SK-N-SH treated with all-trans-retinoic acid at 6 μM for 48 hours (cell line): ENCODE results near the gene GP1BB.

ENCODE experiments used
- CREB5 ChIP-seq: fragments of 250-450 bp; sonication (Bioruptor Pico); IDR thresholded peaks from 2 replicates; pipeline ENCODE4 v1.5.1; 2020; ENCODE audit warnings: low read depth, mild to moderate bottlenecking, moderate library complexity
- PATZ1 ChIP-seq: fragments of 250-450 bp; sonication (Bioruptor Pico); IDR thresholded peaks from 2 replicates; pipeline ENCODE4 v1.8.0; 2020; ENCODE audit warnings: mild to moderate bottlenecking, moderate library complexity, borderline replicate concordance
- RARB ChIP-seq: fragments of 250-450 bp; sonication (Bioruptor Pico); IDR thresholded peaks from 2 replicates; pipeline ENCODE4 v1.8.0; 2021; ENCODE audit warnings: mild to moderate bottlenecking, moderate library complexity
- SNAI2 ChIP-seq: fragments of 250-450 bp; sonication (Bioruptor Pico); IDR thresholded peaks from 2 replicates; pipeline ENCODE4 v1.5.0; 2020; ENCODE audit warnings: mild to moderate bottlenecking, moderate library complexity
- ZFP30 ChIP-seq: fragments of 450-650 bp; formaldehyde crosslinking; IDR thresholded peaks from 2 replicates; pipeline ENCODE4 v1.5.0; 2022; ENCODE audit warnings: mild to moderate bottlenecking, moderate library complexity
- ZNF565 ChIP-seq: fragments of 450-650 bp; formaldehyde crosslinking; conservative IDR thresholded peaks from 2 replicates; pipeline ENCODE4 v1.5.0; 2020; ENCODE audit warnings: low read depth, mild to moderate bottlenecking, moderate library complexity
- ZNF70 ChIP-seq: fragments of 450-650 bp; formaldehyde crosslinking; IDR thresholded peaks from 2 replicates; pipeline ENCODE4 v1.5.0; 2020; ENCODE audit warnings: mild to moderate bottlenecking, moderate library complexity
- TF ChIP-seq, protein P1 (sequence below): fragments of 250-450 bp; sonication (Bioruptor Pico); IDR thresholded peaks from 2 replicates; pipeline ENCODE4 v1.5.1; 2021; ENCODE audit warnings: mild to moderate bottlenecking, moderate library complexity

GRCh38 chr22:19675428-19675827 is 47.9 kb upstream of the GP1BB start:
- TF ChIP-seq CREB5 (CRISPR knock-in tag), result no peak
- TF ChIP-seq ZFP30 (CRISPR knock-in tag), result no peak
- TF ChIP-seq ZNF565 (CRISPR knock-in tag), result no peak
- TF ChIP-seq RARB (CRISPR knock-in tag), result no peak
- TF ChIP-seq, protein P1, sequence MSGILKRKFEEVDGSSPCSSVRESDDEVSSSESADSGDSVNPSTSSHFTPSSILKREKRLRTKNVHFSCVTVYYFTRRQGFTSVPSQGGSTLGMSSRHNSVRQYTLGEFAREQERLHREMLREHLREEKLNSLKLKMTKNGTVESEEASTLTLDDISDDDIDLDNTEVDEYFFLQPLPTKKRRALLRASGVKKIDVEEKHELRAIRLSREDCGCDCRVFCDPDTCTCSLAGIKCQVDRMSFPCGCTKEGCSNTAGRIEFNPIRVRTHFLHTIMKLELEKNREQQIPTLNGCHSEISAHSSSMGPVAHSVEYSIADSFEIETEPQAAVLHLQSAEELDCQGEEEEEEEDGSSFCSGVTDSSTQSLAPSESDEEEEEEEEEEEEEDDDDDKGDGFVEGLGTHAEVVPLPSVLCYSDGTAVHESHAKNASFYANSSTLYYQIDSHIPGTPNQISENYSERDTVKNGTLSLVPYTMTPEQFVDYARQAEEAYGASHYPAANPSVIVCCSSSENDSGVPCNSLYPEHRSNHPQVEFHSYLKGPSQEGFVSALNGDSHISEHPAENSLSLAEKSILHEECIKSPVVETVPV, result no peak
- no peak for TF ChIP-seq PATZ1
- TF ChIP-seq SNAI2 (CRISPR knock-in tag), result no peak
- TF ChIP-seq ZNF70, result no peak
